ENCODE measurements around the gene RASGEF1B.

GRCh38 chr4:81495345-81495744, 23.6 kb upstream of the RASGEF1B start:
- TF ChIP-seq POLR2AphosphoS5 (IDR thresholded peaks at IDR 0.05) (no peak), POLR2A (IDR thresholded peaks at IDR 0.05; ENCODE audit: low read depth) (no peak)
- TF ChIP-seq, protein P1, sequence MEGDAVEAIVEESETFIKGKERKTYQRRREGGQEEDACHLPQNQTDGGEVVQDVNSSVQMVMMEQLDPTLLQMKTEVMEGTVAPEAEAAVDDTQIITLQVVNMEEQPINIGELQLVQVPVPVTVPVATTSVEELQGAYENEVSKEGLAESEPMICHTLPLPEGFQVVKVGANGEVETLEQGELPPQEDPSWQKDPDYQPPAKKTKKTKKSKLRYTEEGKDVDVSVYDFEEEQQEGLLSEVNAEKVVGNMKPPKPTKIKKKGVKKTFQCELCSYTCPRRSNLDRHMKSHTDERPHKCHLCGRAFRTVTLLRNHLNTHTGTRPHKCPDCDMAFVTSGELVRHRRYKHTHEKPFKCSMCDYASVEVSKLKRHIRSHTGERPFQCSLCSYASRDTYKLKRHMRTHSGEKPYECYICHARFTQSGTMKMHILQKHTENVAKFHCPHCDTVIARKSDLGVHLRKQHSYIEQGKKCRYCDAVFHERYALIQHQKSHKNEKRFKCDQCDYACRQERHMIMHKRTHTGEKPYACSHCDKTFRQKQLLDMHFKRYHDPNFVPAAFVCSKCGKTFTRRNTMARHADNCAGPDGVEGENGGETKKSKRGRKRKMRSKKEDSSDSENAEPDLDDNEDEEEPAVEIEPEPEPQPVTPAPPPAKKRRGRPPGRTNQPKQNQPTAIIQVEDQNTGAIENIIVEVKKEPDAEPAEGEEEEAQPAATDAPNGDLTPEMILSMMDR (IDR thresholded peaks at IDR 0.05) = no peak

All from esophagus muscularis mucosa (tissue), 3 donors.